ENCODE data around the gene GPRC5A. TPM values are rescaled to one million over a fixed set of nuclear protein-coding genes. Genes with fewer than 3 reads are reported as not detected.

The GPRC5A gene
- total RNA-seq, 1 experiment from 2014 or later, result 742 TPM

- Mint-ChIP-seq H3K27ac (ENCODE audit: unreplicated experiment) (peak overlapping the region; percentile 76), H3K27me3 (ENCODE audit: unreplicated experiment) (no peaks in the 10 kb centered on the region), H3K36me3 (ENCODE audit: insufficient read depth, unreplicated experiment) (peaks cover 99% of the 10 kb centered on the region), H3K4me3 (ENCODE audit: low read depth, unreplicated experiment) (peak overlapping the region; percentile 95), H3K4me1 (ENCODE audit: low read depth, unreplicated experiment) (peaks cover 61% of the 10 kb centered on the region), H3K9me3 (ENCODE audit: low read depth, unreplicated experiment) (no peaks in the 10 kb centered on the region)
- no peak for TF ChIP-seq CTCF (IDR thresholded peaks at IDR 0.05; ENCODE audit: unreplicated experiment)
- CTCF ChIA-PET, result interaction anchor here (1.3 kb wide), 1 partner anchor 86 kb away, joined by 3 read pairs; the partner anchor contains the start of gene DDX47
- no TSS peak for BruUV-seq (replicated peaks)
- DNase-seq, result no peak
- intact Hi-C loops (cut with micrococcal nuclease; ENCODE audit: unreplicated experiment), result loop anchor here (5.0 kb wide), 1 partner anchor 177 kb away; no protein-coding TSS in a partner anchor
Measured at GRCh38 chr12:12898911-12899511, 7.6 kb downstream of the GPRC5A start.

- no peaks in the 10 kb centered on the region for H3K9me3 Mint-ChIP-seq (ENCODE audit: low read depth, unreplicated experiment)
- no peak for DNase-seq
- TF ChIP-seq CTCF (IDR thresholded peaks at IDR 0.05; ENCODE audit: unreplicated experiment), result no peak
- no peaks in the 10 kb centered on the region for H3K27me3 Mint-ChIP-seq (ENCODE audit: unreplicated experiment)
- H3K36me3 Mint-ChIP-seq (ENCODE audit: insufficient read depth, unreplicated experiment), result peaks cover 99% of the 10 kb centered on the region
- no TSS peak for BruUV-seq (replicated peaks)
- CTCF ChIA-PET, result interaction anchor here (1.5 kb wide), 1 partner anchor 87 kb away, joined by 3 read pairs; the partner anchor contains the start of gene DDX47
- intact Hi-C loops (cut with micrococcal nuclease; ENCODE audit: unreplicated experiment), result loop anchor here (5.0 kb wide), 1 partner anchor 177 kb away; no protein-coding TSS in a partner anchor
- peak overlapping the region; percentile 95 for H3K4me3 Mint-ChIP-seq (ENCODE audit: low read depth, unreplicated experiment)
- H3K4me1 Mint-ChIP-seq (ENCODE audit: low read depth, unreplicated experiment), result peaks cover 68% of the 10 kb centered on the region
- peak overlapping the region; percentile 76 for H3K27ac Mint-ChIP-seq (ENCODE audit: unreplicated experiment)
Measured at GRCh38 chr12:12899530-12900380, 8.4 kb downstream of the GPRC5A start.

GRCh38 chr12:12900786-12901157 is 9.4 kb downstream of the GPRC5A start:
- no TSS peak for BruUV-seq (replicated peaks)
- Mint-ChIP-seq H3K9me3 (ENCODE audit: low read depth, unreplicated experiment) (no peaks in the 10 kb centered on the region), H3K27me3 (ENCODE audit: unreplicated experiment) (no peaks in the 10 kb centered on the region), H3K27ac (ENCODE audit: unreplicated experiment) (peak overlapping the region; percentile 76), H3K4me3 (ENCODE audit: low read depth, unreplicated experiment) (peak overlapping the region; percentile 95), H3K4me1 (ENCODE audit: low read depth, unreplicated experiment) (peaks cover 78% of the 10 kb centered on the region), H3K36me3 (ENCODE audit: insufficient read depth, unreplicated experiment) (peaks cover 99% of the 10 kb centered on the region)
- CTCF ChIA-PET, result interaction anchor here (1.0 to 1.5 kb wide), 3 partner anchors 65 to 113 kb away, joined by 3 to 4 read pairs (median 3); partner anchors contain the start of gene DDX47
- intact Hi-C loops (cut with micrococcal nuclease; ENCODE audit: unreplicated experiment), result no loop called here
- no peak for TF ChIP-seq CTCF (IDR thresholded peaks at IDR 0.05; ENCODE audit: unreplicated experiment)
- DNase-seq, result no peak

GRCh38 chr12:12901158-12901791 is 9.9 kb downstream of the GPRC5A start:
- no peak for TF ChIP-seq CTCF (IDR thresholded peaks at IDR 0.05; ENCODE audit: unreplicated experiment)
- DNase-seq, result no peak
- Mint-ChIP-seq H3K4me3 (ENCODE audit: low read depth, unreplicated experiment) (peak overlapping the region; percentile 95), H3K27me3 (ENCODE audit: unreplicated experiment) (no peaks in the 10 kb centered on the region), H3K9me3 (ENCODE audit: low read depth, unreplicated experiment) (no peaks in the 10 kb centered on the region), H3K27ac (ENCODE audit: unreplicated experiment) (peak overlapping the region; percentile 76), H3K4me1 (ENCODE audit: low read depth, unreplicated experiment) (peaks cover 82% of the 10 kb centered on the region), H3K36me3 (ENCODE audit: insufficient read depth, unreplicated experiment) (peaks cover 99% of the 10 kb centered on the region)
- intact Hi-C loops (cut with micrococcal nuclease; ENCODE audit: unreplicated experiment), result no loop called here
- TSS peak; percentile 53 for BruUV-seq (replicated peaks)
- CTCF ChIA-PET, result interaction anchor here (0.6 to 1.5 kb wide), 4 partner anchors 66 to 114 kb away, joined by 3 to 4 read pairs (median 3); partner anchors contain the start of gene DDX47
